Sigmoid colon (tissue), 4 donors: Measurements from ENCODE around the gene UBE2H.

Experiments
- POLR2AphosphoS5 ChIP-seq, 4 donors: sonication (generic); formaldehyde crosslinking; IDR thresholded peaks; one replicate each; pipeline ENCODE4 v1.6.1; 2017; ENCODE audit warnings: antibody characterized with exemption in 4 of 4
- TF ChIP-seq, protein P1 (sequence below), 4 experiments: fragments of 450-650 bp in 3 of 4; fragments of 200-600 bp in 1 of 4; IDR thresholded peaks; one replicate each; pipeline ENCODE4 v1.5.1; 2016 to 2019; ENCODE audit warnings: antibody characterized with exemption in 4 of 4, mild to moderate bottlenecking in 3 of 4, moderate library complexity in 2 of 4

GRCh38 chr7:129821476-129821875 lies 131.3 kb downstream of the UBE2H start:
- TF ChIP-seq, protein P1, sequence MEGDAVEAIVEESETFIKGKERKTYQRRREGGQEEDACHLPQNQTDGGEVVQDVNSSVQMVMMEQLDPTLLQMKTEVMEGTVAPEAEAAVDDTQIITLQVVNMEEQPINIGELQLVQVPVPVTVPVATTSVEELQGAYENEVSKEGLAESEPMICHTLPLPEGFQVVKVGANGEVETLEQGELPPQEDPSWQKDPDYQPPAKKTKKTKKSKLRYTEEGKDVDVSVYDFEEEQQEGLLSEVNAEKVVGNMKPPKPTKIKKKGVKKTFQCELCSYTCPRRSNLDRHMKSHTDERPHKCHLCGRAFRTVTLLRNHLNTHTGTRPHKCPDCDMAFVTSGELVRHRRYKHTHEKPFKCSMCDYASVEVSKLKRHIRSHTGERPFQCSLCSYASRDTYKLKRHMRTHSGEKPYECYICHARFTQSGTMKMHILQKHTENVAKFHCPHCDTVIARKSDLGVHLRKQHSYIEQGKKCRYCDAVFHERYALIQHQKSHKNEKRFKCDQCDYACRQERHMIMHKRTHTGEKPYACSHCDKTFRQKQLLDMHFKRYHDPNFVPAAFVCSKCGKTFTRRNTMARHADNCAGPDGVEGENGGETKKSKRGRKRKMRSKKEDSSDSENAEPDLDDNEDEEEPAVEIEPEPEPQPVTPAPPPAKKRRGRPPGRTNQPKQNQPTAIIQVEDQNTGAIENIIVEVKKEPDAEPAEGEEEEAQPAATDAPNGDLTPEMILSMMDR (IDR thresholded peaks at IDR 0.05): no peak
- no peak for TF ChIP-seq POLR2AphosphoS5 (IDR thresholded peaks at IDR 0.05)
